RWPE1 (cell line): ENCODE results near the gene PPP1CA.

Experiments used
- CTCF ChIA-PET: fragments of 350-600 bp; sonication (Branson Sonifier 250); formaldehyde crosslinking; extraction: SDS; loops from one replicate; lab custom pipeline; 2021; lab: Yijun Ruan, JAX
- POLR2A ChIA-PET: fragments of 400-600 bp; formaldehyde crosslinking; extraction: SDS; loops from one replicate; lab custom pipeline; 2020; ENCODE audit warnings: antibody characterized with exemption; ENCODE audit not compliant: low non-redundant PET; lab: Yijun Ruan, JAX
- DNase-seq: peaks from one replicate; pipeline ENCODE4 v3.0.0; 2012; ENCODE audit warnings: low spot score
- H3K27ac ChIP-seq: fragments of 450-650 bp; 2 replicates; pipeline ENCODE4 v1.5.1; 2017
- CTCF ChIP-seq: fragments of 450-650 bp; conservative IDR thresholded peaks from 2 replicates; pipeline ENCODE4 v1.5.1; 2017; ENCODE audit warnings: low read depth, mild to moderate bottlenecking

The PPP1CA gene

GRCh38 chr11:67418476-67419281 is 17.0 kb upstream of the PPP1CA start:
- CTCF ChIA-PET = interaction anchor here (0.6 to 1.2 kb wide), 2 partner anchors 17 to 19 kb away, joined by 4 read pairs; partner anchors contain the start of gene PPP1CA
- no peak for TF ChIP-seq CTCF
- peak overlapping the region; percentile 83 for H3K27ac ChIP-seq
- no peak for DNase-seq
- POLR2A ChIA-PET = interaction anchor here (1.8 kb wide), 1 partner anchor 17 kb away, joined by 4 read pairs; the partner anchor contains the start of gene PPP1CA

GRCh38 chr11:67417425-67417824 is 15.8 kb upstream of the PPP1CA start:
- TF ChIP-seq CTCF = no peak
- CTCF ChIA-PET = interaction anchor here (0.6 kb wide), 2 partner anchors 45 to 148 kb away, joined by 3 to 4 read pairs; no protein-coding TSS in a partner anchor

DNA sequence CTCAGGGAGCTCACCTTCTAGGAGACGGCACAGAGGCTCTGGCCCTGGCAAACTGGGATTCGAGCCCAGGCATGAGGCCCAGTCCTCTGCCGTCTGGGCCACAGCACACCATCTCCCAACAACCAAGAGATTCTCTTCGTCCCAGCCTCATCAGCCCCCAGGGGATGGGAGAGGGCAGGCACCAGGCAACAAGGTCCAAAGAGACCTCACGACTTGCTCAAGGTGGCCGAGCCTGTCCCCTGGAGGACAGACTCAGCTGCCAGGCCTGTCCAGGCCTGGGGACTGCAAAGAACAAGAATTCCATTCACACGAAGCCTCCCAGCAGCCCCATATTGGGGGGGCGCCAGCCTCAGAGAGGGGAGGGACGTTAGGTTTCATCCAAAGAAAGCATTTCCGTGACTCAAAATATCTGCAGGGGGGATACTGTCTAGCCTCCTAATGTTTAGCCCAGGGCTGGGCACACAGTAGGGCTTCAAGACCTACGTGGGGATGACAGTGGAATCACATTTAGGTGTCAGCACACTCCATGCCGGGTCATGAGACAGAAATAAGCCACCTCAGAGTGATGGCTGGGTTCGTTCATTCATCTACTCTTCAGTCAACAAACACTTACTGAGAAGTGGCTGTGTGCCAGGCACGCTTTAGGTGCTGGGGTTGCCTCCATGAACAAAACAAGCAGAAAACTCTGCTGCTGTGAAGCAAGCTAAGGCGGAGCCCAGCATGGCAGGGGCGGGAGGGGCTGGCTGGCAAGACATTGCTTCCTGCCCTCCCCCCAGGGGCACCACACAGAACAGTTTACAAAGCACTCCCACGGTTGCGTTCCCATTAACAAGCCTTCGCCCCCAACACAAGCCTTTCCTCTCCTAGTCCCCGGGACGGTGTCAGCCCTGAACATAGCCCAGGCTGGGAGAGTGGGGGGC is 15.0 kb upstream of the PPP1CA start:
- ChIA-PET POLR2A (interaction anchor here (1.8 kb wide), 1 partner anchor 15 kb away, joined by 4 read pairs; the partner anchor contains the start of gene PPP1CA), CTCF (interaction anchor here (0.5 to 1.0 kb wide), 3 partner anchors 15 to 46 kb away, joined by 3 read pairs; partner anchors contain the start of gene PPP1CA)
- peak overlapping the region; percentile 83 for H3K27ac ChIP-seq
- no peak for TF ChIP-seq CTCF
- no peak for DNase-seq

More at GRCh38 chr11:67417425-67417824, 15.8 kb upstream of the PPP1CA start:
- H3K27ac ChIP-seq = peak overlapping the region; percentile 83
- DNase-seq = no peak
- POLR2A ChIA-PET = interaction anchor here (1.8 kb wide), 1 partner anchor 16 kb away, joined by 4 read pairs; the partner anchor contains the start of gene PPP1CA

DNA sequence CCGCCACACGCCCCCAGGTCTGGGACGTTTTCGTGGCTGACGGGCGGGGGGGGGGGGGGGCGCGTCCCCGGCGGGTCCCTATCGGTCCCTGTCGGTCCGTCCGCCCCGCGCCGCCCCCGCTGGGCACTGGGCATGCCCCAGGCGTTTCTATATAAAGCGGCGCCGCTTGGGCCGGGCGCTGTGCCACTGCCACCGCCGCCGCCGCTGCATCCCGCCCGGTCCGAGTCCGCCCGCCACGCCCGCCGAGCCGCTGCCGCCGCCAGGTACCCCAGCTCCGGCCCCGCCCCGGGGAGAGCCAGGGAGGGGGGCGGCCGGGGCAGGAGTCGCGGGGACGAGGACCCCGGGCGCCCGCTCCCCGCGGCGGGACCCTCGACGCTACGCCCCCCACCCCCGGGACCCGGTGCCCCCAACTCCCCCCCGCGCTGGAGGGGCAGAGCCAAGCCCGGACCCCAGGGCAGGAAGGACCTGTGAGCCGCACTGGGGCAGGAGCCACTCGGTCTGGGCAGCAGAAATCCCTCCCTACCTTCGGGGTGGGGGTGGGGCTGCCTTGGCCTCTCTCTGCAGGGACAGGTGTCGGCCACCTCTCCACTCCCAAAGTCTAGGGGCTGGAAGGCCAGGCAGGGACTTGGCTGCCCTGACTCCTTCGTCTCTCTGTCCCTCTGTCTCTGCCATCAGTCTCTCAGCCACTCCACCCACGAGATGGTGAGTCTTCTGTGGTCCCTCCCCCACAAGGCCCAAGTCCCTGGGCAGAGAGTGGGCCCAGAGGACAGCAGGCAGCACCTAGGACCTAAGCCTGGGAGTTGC is 14.0 kb upstream of the PPP1CA start, which contains the start of gene CARNS1:
TSS of gene CARNS1 (plus strand) at position 178 of the 804 bp plus-strand sequence. CDS start at position 700, 522 bp downstream.
- no peak for DNase-seq

More for the DNA sequence above, 14.0 kb upstream of the PPP1CA start, which contains the start of gene CARNS1:
- TF ChIP-seq CTCF = no peak
- peak within 1 kb of the TSS; percentile 83 for H3K27ac ChIP-seq
- ChIA-PET POLR2A (no interaction called here), CTCF (interaction anchor here (0.5 kb wide), 1 partner anchor 36 kb away, joined by 3 read pairs; no protein-coding TSS in a partner anchor)
